A549 (cell line): ENCODE measurements around the gene BCL2. TPM values are rescaled to one million over a fixed set of nuclear protein-coding genes. Genes with fewer than 3 reads are reported as not detected.
"Not testable (repeated sequence)": the region's sequence is repeated elsewhere in the genome, so short reads cannot be mapped to it uniquely, and the experiment has no call there.

Source experiments
- ATAC-seq, 2 experiments: fragments of 200-7000 bp in 1 of 2; fragments of >200 bp in 1 of 2; cut with Nextera tagmentation in 1 of 2; cut with Tn5 transposase in 1 of 2; 3 replicates each; pipeline versions ENCODE4 v1.8.0 to v1.9.1; 2018 to 2020; ENCODE audit warnings: mild to moderate bottlenecking in 1 of 2, moderate library complexity in 1 of 2
- CTCF ChIA-PET: fragments of 300-600 bp; sonication (Branson Sonifier 250); formaldehyde crosslinking; extraction: SDS; loops from one replicate; lab custom pipeline; 2021; ENCODE audit warnings: antibody characterized with exemption, inconsistent platforms; lab: Yijun Ruan, JAX
- POLR2A ChIA-PET: fragments of 350-600 bp; formaldehyde crosslinking; extraction: SDS; loops from one replicate; lab custom pipeline; 2021; ENCODE audit warnings: antibody characterized with exemption, inconsistent platforms; lab: Yijun Ruan, JAX
- DNase-seq, 2 experiments: peaks; one replicate each; pipeline versions ENCODE4 v3.0.0 to v3.0.0-alpha.2; 2011 to 2016; ENCODE audit warnings: low read depth in 1 of 2, low spot score in 1 of 2
- FAIRE-seq: peaks from 2 replicates; lab custom pipeline; 2011; peaks lifted over from hg19 to GRCh38; lab: Jason Lieb, UNC
- H3K27ac ChIP-seq, 2 experiments: fragments of >200 bp; sonication (Bioruptor Twin); formaldehyde crosslinking; 3 replicates each; pipeline ENCODE4 v1.5.1; 2016 to 2017
- H3K4me1 ChIP-seq: fragments of >200 bp; sonication (Bioruptor Twin); formaldehyde crosslinking; 3 replicates; pipeline ENCODE4 v1.6.1; 2016
- H3K4me2 ChIP-seq: fragments of >200 bp; sonication (Bioruptor Twin); formaldehyde crosslinking; 3 replicates; pipeline ENCODE4 v1.6.1; 2016
- H3K4me3 ChIP-seq: fragments of >200 bp; sonication (Bioruptor Twin); formaldehyde crosslinking; 3 replicates; pipeline ENCODE4 v1.5.1; 2016
- H3K9me3 ChIP-seq: fragments of >200 bp; sonication (Bioruptor Twin); formaldehyde crosslinking; 3 replicates; pipeline ENCODE4 v1.6.1; 2016
- ATOH8 ChIP-seq: fragments of 250-450 bp; sonication (Bioruptor Pico); IDR thresholded peaks from 2 replicates; pipeline ENCODE4 v1.5.0; 2020; ENCODE audit warnings: low read depth, mild to moderate bottlenecking, moderate library complexity
- BHLHE40 ChIP-seq: IDR thresholded peaks from 2 replicates; pipeline ENCODE4 v1.6.1; 2012; ENCODE audit warnings: low read depth, low read length, inconsistent platforms
- CBX8 ChIP-seq: fragments of 200-600 bp; sonication (generic); IDR thresholded peaks from 2 replicates; pipeline ENCODE4 v1.6.1; 2016
- CHD4 ChIP-seq: fragments of 200-600 bp; sonication (generic); IDR thresholded peaks from 2 replicates; pipeline ENCODE4 v1.6.1; 2016; ENCODE audit warnings: antibody characterized with exemption, mild to moderate bottlenecking, borderline replicate concordance
- E2F6 ChIP-seq: IDR thresholded peaks from 2 replicates; pipeline ENCODE4 v1.6.1; 2012; ENCODE audit warnings: low read depth, borderline replicate concordance
- FOSL2 ChIP-seq, 2 experiments: fragments of 450-650 bp in 1 of 2; fragments of >200 bp in 1 of 2; sonication (Bioruptor Twin) in 1 of 2; formaldehyde crosslinking; IDR thresholded peaks; 2 replicates each; pipeline versions ENCODE4 v1.5.0 to v1.6.1; 2016 to 2020; ENCODE audit warnings: mild to moderate bottlenecking in 1 of 2, moderate library complexity in 1 of 2
- HES2 ChIP-seq: fragments of >200 bp; sonication (Bioruptor Twin); formaldehyde crosslinking; IDR thresholded peaks from 2 replicates; pipeline ENCODE4 v1.6.1; 2016
- HOXA7 ChIP-seq: fragments of 250-450 bp; sonication (Bioruptor Pico); IDR thresholded peaks from 2 replicates; pipeline ENCODE4 v1.5.0; 2020; ENCODE audit warnings: mild to moderate bottlenecking, moderate library complexity
- HOXB13 ChIP-seq: fragments of 250-450 bp; sonication (Bioruptor Pico); IDR thresholded peaks from 2 replicates; pipeline ENCODE4 v1.5.0; 2020; ENCODE audit warnings: low read depth, mild to moderate bottlenecking, moderate library complexity
- KDM5A ChIP-seq: fragments of 200-600 bp; sonication (generic); IDR thresholded peaks from 2 replicates; pipeline ENCODE4 v1.6.1; 2016; ENCODE audit warnings: antibody characterized with exemption, mild to moderate bottlenecking
- NFE2L2 ChIP-seq: fragments of 150-350 bp; conservative IDR thresholded peaks from 2 replicates; pipeline ENCODE4 v1.6.1; 2014; ENCODE audit warnings: low read length
- NR3C1 ChIP-seq: fragments of >200 bp; sonication (Bioruptor Twin); formaldehyde crosslinking; IDR thresholded peaks from 3 replicates; pipeline ENCODE4 v1.6.1; 2017
- POLR2A ChIP-seq: IDR thresholded peaks from 2 replicates; pipeline ENCODE4 v1.6.1; 2012; ENCODE audit warnings: mild to moderate bottlenecking, low read length
- RARB ChIP-seq: fragments of 250-450 bp; sonication (Bioruptor Pico); IDR thresholded peaks from 2 replicates; pipeline ENCODE4 v1.8.0; 2021; ENCODE audit warnings: mild to moderate bottlenecking, moderate library complexity
- REST ChIP-seq: fragments of 200-600 bp; sonication (generic); IDR thresholded peaks from 2 replicates; pipeline ENCODE4 v1.6.1; 2016; ENCODE audit warnings: antibody characterized with exemption, mild to moderate bottlenecking, moderate library complexity
- WGBS: methylation state at CpG from one replicate; pipeline ENCODE4 v1.1.6; 2017; ENCODE audit errors: missing lambda C conversion rate; 5-methylcytosine and 5-hydroxymethylcytosine counted together
- polyA plus RNA-seq, 4 experiments: library from polyadenylated mRNA; depleted of rRNA in 3 of 4; stranded (reverse); fragments of >200 nt; fragmentation: RNase III in 1 of 4; extraction: RNeasy Plus Mini Kit Qiagen cat#74134 plus additional on column Dnase treatment in 1 of 4; gene quantifications; 2 replicates in 3 of 4; 3 replicates in 1 of 4; pipeline ENCODE4 v1.2.3, GENCODE V29; 2011 to 2017

BCL2 gene
- polyA plus RNA-seq, 2 of the 4 experiments (the other 2 are of a cell fraction): 0.50 to 0.61 TPM

- Histone ChIP-seq H3K4me2 (no peak overlapping the region), H3K9me3 (no peaks in the 10 kb centered on the region), H3K4me3 (no peak overlapping the region), H3K27ac (no peak overlapping the region), H3K4me1 (no peaks in the 10 kb centered on the region)
- DNase-seq (no peak), ATAC-seq (no peak), FAIRE-seq (no peak)
- no peak for TF ChIP-seq BHLHE40
- TF ChIP-seq KDM5A: no peak
- TF ChIP-seq CBX8: no peak
- no peak for TF ChIP-seq FOSL2 (IDR thresholded peaks at IDR 0.05)
- no peak for TF ChIP-seq FOSL2 (CRISPR knock-in tag; IDR thresholded peaks at IDR 0.05)
- no peak for TF ChIP-seq E2F6
- TF ChIP-seq REST: no peak
- TF ChIP-seq POLR2A: no peak
- TF ChIP-seq NR3C1: no peak
- TF ChIP-seq HOXA7 (CRISPR knock-in tag): no peak
- CTCF ChIA-PET: no interaction called here
- 70% methylated on average over 3 of the region's 3 CpGs for WGBS
- POLR2A ChIA-PET: no interaction called here
These were observed 116.1 kb downstream of the BCL2 start for GRCh38 chr18:63203497-63203896.

GRCh38 chr18:63202828-63203227 lies 116.7 kb downstream of the BCL2 start:
- ATAC-seq (no peak), DNase-seq (no peak), FAIRE-seq (no peak)
- Histone ChIP-seq H3K9me3 (no peaks in the 10 kb centered on the region), H3K4me2 (no peak overlapping the region), H3K27ac (no peak overlapping the region), H3K4me1 (no peaks in the 10 kb centered on the region)
- POLR2A ChIA-PET: no interaction called here
- CTCF ChIA-PET: no interaction called here
- 54% methylated on average over 7 of the region's 8 CpGs for WGBS
- TF ChIP-seq ATOH8 (CRISPR knock-in tag) (no peak), HES2 (no peak), RARB (CRISPR knock-in tag) (no peak)
- TF ChIP-seq, all 56 proteins: peak for 0
- no peak overlapping the region for H3K4me3 ChIP-seq

GRCh38 chr18:63201456-63201855 lies 118.1 kb downstream of the BCL2 start:
- H3K4me2 ChIP-seq, H3K9me3 ChIP-seq, CTCF ChIA-PET, H3K4me1 ChIP-seq, ATAC-seq, DNase-seq, POLR2A ChIA-PET, FAIRE-seq, H3K4me3 ChIP-seq, H3K27ac ChIP-seq: not testable (repeated sequence)
- whole genome bisulfite sequencing: 35% methylated on average over 3 of the region's 3 CpGs

GRCh38 chr18:63199743-63200241 lies 119.8 kb downstream of the BCL2 start:
- DNase-seq: no peak
- CTCF ChIA-PET: no interaction called here
- H3K4me3 ChIP-seq: no peak overlapping the region
- H3K4me1 ChIP-seq: no peaks in the 10 kb centered on the region
- no peak overlapping the region for H3K4me2 ChIP-seq
- no peak for ATAC-seq
- H3K9me3 ChIP-seq: no peaks in the 10 kb centered on the region
- WGBS: 38% methylated on average over 14 of the region's 14 CpGs
- H3K27ac ChIP-seq: no peak overlapping the region
- FAIRE-seq: no peak
- TF ChIP-seq ATOH8 (CRISPR knock-in tag) (no peak), NFE2L2 (no peak), CHD4 (no peak), HOXB13 (no peak)
- POLR2A ChIA-PET: no interaction called here
